Stimulated activated CD4-positive, alpha-beta T cell treated with anti-CD3 and anti-CD28 coated beads, TNF-alpha, amount 100 ng/mL, for 4 hours (primary cell): Measurements from ENCODE around the gene THY1.
"Not testable (repeated sequence)": the region's sequence is repeated elsewhere in the genome, so short reads cannot be mapped to it uniquely, and the experiment has no call there.

Experiments used
- DNase-seq, 3 experiments: peaks; one replicate each; pipeline ENCODE4 v3.0.0-alpha.2; 2020; ENCODE audit warnings: low read depth in 3 of 3

The THY1 gene

GRCh38 chr11:119382513-119382912 lies 40.5 kb downstream of the THY1 start:
- not testable (repeated sequence) for DNase-seq

DNA sequence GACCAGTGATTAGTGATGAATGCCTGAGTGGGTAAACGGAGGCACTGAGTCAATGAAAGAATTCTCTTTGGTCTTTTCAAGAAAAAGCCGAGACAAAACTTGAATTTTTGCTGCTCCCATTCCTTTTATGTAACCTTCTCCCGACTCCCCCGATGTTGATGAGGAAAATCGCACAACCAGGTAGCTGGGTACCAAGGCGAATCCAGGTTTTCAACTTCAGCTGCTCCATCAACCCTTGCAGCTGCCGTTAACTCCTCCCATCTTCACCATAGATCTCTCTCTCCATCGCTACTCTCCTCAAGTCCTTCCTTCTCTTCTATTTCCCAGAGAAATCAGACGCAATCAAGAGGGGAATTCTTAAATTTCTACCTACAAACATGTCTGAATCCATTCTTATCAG lies 40.9 kb downstream of the THY1 start:
- DNase-seq: no peak

DNA sequence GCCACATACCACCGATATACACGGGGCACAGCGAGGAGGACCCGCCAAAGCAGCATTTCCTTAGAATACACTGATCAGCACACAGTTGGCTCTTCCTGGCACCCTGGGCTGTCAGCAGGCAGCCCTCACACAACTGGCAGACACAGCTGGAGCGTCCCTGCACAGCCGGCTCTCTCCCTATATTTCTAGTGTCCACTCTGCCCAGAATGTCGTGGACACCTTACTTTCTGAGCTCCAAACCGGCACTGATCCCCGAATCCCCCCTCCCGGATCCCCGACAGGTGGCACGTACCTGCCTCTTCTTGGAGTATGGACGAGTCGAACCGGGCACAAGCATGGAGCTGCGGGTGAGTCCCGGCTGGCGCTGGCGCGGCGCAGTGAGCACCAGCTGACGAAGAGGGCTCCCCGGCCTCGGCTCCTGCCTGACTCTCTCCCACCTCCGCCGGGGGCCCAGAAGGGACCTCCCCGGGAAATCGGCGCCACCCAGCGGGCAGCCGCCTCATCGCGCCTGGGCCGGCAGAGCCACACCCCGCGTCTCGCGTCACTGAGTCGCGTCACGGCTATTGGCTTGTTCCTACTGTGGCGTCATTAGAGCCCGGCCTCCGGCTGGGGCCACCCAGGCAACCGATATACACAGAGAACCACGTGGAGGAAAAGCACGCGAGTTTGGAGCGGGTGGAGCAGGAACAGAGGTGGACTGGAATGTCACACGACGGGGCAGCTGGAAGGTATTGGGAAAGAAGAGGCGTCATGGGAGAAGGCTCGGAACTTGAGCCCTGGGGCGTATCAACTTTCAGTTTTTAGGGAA lies 41.6 kb downstream of the THY1 start, which contains the start of gene USP2:
USP2 (minus strand) TSS at position 510 of the 808 bp plus-strand sequence. CDS start 8,210 bp downstream, outside the sequence.
- DNase-seq: peak; percentile 94 to 98 (median 95)

GRCh38 chr11:119380827-119381180 lies 42.2 kb downstream of the THY1 start:
- DNase-seq: no peak

DNA sequence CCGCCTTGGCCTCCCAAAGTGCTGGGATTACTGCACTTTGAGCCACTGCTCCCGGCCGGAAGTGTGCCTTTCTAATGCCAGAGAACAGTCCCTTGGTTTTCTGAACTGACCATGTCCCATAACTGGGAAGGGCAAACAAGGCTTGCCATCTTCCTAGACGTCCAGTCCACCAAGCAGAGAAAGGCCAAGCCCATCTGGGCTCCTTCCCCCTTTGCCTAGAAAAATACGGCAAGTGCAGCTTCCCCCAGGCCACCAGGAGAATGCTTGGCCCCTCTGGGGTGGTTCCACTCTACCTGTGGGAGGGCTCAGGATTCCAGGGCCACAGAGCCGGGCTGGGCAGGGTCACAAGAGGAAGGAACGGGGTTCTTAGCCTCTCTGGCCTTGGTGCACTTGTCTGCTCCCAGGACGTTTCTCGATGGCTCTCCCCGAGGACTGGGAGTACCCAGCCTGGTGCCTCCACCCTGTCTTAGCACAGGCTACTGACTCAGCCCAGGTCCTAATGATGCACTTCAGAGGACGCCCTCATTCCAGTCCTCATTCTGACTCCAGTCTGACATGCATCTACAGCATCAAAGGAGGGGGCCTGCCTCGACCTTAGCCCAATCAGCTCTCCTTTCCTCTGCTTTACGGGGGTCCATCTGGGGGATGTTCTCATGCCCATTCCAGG lies 42.7 kb downstream of the THY1 start:
- no peak for DNase-seq

DNA sequence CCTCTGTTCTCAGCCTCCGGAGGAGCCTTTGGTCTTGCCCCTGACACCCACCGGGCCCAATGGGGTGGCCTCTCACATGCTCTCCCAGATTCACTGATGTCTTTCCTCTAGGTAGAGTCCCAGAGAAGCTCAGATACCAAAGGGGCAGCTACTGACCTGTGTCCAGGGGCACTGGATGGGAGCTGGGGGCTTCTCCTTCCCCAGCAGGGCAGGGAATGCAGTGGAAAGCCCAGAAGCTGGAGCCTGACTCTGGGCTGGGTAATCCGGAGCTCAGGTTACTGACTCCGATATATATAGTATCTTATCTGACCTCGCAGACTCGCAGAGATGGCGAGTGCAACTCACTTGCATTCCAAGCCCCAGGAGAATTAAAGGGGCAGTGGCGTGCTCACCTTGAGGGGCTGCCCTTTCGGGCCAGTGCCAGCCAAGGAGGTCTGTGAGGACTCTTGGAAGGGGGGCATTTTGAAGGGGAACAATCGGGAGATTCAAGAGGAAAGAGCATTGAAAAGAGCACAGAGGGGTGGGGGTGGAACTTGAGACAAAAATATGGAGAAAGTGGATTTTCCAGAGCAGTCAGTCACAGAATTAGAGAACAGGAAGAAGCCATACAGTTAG lies 44.0 kb downstream of the THY1 start:
- no peak for DNase-seq

DNA sequence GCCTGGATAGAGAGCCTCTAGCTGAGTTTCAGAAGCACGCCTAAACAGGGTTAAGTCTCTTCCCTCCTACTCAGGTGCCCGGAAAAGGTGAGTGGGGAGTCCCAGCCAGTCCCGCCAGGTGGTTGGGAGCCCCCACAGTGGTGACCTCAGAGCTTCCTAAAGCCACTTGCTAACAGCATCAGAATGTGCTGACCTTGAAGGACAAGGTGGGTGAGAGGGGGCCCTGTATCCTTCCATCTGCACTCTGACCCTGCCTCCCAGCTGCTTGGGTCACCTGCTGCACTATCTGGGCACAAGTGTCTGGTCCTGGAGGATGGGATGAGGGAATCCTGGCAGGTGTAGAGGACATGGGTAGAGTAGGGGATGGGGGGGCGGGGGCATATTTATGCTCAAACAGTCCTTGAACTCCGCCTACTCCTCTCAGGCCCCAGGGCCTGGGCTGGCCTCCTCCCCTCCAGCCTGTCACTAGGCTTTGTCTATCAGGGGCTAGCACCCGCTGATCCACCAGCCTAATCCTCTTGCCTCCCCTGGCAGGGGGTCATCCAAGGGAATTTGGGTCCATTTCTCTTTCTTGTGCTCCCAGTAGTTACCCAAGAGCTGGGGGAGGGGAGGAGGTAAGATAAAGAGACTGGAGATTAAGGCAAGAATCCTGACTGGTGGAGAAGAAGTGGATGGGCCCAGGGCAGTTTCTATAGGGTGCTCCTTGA lies 44.9 kb downstream of the THY1 start:
- DNase-seq: no peak

DNA sequence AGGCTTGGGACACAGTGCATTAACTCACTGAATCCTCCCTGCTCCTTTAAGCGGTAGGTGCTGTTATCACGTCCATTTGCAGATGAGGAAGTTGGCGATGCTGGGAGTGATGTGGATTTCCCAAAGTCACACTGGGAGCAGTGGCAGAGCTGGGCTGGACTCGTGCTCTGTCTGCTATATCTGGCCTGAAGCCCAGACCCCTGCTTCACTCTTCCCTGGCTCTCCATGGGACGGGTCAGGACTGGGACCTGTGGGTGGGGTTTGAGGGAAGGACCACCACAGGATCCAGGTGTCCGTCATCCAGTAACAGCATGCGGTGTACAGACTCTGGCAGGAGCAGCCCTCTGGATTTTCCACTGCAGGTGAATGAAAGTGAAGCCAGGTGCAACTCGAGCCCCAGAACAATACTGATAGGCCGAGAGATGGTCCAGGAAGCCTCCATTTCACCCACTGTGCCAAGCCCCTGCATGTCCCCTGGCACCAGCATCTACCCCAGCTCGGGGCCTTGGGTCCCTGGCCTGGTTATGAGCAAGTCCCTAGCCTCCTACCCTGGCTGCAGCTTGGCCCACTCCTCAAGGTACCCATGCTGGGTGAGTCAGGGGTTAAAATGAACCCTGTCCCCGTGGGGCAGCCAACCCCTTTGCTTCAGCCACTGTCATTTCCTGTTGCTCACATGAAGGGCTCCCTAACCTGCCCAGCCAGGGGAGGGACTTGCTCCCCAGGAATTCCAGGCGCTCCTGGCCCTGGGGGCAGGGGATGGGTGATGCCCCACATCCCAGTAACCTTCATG lies 45.7 kb downstream of the THY1 start:
- no peak for DNase-seq

- no peak for DNase-seq
Observed at GRCh38 chr11:119376197-119376847, 46.6 kb downstream of the THY1 start.

- no peak for DNase-seq
Observed at GRCh38 chr11:119375337-119376196, 47.4 kb downstream of the THY1 start.

DNA sequence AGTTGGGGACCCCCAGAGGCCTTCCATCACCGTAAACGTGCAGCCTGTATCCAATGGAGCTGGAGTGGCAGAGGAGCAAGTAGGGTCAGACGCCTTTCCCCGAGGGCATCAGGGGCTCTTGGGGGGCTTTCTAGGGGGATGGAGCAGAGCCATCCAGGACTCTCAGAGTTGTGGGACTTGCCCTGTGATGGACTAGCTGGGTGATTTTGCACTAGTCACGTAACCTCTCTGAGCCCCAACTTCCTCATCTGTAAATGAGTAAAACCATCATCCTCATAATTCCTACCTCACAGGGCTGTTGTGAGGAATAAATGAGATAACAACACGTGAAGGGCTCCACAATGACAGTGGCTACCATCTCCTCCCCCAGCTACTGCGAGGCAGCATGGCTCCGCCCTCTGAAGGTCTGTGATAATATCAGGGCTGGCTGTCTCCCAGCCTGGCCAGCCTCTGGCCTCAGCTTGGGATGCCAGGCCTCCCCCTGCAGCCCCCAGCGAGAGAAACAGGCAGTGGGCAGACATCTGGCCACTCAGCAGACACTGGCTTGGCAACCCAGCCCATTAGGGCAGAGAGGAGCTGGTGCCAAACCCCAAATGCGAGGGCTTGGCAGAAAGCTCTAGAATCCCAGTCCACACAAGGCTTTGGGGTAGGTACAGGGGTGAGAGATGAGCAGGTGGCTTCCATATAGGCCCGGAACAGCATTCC lies 48.2 kb downstream of the THY1 start:
- DNase-seq: no peak

GRCh38 chr11:119373921-119374631 lies 48.9 kb downstream of the THY1 start:
- DNase-seq: no peak

DNA sequence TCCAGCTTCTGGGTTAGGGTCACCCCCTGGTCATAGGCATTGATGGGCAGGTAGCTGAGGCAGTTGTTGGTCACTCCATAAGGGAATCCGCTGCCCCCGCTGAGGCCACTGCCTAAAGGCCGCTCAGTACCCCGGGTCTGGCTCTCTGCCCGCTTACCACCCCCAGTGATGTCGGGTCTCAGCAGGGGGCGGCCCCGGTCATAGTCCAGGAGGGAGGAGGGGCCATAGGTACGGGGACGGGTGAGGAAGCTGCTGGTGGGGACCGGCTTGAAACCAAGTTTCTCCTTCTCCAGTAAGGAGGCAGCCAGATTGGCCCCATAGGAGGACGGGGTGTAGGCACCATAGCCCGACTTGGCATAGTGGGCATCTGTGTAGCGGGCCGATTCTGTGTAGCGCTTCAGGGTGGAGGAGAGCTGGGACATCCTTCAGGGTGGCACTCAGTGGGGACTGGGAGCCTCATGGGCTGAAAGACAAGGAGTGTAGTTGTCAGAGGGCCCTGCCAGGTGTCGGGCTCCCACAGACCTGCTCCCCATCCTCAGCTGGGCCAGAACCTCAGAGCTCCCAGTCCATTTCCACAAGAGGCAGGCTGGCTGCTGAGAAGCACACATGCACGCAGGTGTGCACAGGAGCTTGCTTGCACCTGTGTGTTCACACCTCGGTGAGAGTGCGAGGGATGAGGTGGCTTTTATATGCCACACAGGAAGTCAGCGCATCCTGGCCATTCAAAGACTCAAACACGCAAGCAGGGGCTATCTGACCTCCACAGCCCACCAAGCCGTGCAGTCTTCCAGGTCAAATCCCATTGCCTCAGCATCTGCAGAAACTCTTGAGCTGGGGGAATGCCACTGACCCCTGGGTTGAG lies 49.7 kb downstream of the THY1 start:
- no peak for DNase-seq

DNA sequence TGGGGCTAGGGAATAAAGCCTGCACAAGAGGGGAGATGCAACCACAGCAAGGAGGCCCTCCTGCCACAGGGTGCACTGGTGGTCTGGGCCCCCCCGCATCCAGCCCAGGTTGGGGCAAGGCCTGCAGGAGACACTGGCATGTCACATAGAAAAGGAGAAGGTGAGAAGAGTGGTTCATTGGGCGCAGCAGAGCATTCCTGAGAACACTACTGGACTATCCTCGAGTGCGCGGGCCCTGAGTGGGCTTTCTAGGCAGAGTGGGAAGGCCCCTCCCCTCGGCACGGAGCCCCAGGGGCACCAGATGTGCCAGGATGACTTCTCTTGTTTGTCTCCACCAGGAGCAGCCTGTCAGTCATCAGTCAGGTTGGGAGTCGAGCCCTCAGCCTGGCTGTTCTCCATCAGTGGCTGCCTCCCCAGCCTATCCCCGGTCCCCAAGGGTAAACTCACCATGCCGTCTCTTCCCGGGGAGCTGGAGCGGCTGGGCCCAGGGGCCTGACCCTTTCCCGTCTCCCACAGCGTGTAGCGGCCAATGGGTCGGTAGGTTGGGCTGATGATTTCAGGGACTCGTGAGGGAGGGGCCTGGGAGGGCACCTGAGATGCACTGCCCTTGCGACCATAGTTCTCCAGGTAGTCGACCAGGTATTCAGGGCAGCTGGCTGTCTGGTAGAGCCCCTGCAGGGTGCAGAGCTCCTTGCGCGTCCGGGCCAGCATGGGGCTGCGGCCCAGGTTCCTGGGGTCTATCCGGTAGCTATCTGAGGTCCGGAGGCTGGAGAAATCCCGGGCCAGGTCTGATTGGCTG lies 50.5 kb downstream of the THY1 start:
- DNase-seq: no peak

DNA sequence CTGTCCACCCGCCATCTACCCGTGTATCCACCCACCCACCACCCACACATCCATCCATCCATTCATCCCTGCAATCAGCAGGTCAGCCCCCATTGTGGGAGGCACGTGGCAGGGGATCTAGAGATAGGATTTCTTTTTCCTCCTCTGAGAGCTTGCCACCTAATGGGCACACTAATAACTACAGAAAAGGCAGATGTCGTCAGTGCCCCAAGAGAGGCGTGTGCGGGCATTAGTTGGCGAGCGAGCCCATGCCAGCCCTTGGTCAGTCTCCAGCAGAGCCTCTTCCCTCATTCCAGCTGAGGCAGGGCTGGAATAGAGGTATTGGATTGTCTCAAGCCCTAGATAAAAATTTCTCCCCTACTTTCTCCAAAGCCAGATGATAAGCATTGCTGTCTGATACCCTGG lies 51.2 kb downstream of the THY1 start:
- no peak for DNase-seq

DNA sequence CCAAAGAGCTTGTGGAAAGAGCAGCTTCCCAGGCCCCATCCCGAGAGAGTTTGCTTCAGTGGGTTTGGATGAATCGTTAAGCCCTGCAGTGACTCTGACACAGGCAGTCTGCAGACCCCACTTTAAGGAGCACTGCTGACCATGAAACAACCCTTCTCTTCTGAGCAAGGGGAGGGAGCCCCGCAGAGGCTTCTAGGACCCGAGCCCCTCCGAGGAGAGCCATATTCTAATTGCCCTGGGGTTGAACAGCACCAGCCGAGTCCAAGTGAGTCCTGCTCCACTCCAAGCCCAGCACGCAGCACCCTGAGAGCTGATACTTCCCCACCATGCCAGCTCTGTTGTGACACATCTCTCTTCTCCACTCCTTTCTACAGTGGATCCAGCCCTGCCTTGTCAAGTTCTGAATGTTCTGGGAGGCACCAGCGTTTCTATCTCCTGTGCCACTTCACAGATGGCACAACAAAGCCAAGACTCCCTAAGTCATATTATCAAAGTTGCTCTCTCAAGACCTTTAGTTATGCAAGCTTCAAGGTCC lies 51.8 kb downstream of the THY1 start:
- DNase-seq: no peak
